Duodenal mucosa (tissue), 2 donors: ENCODE results near the gene CCDC102A.

ENCODE experiments used
- H3K27ac ChIP-seq: one replicate; pipeline ENCODE4 v1.7.0; 2013; ENCODE audit warnings: low read depth, low read length
- H3K27me3 ChIP-seq, 2 donors: one replicate each; pipeline ENCODE4 v1.7.0; 2013; ENCODE audit warnings: low read length in 2 of 2, control low read depth in 1 of 2; ENCODE audit not compliant: insufficient read depth in 2 of 2, control insufficient read depth in 1 of 2
- H3K36me3 ChIP-seq, 2 donors: one replicate each; pipeline ENCODE4 v1.7.0; 2013; ENCODE audit warnings: low read length in 2 of 2, control low read depth in 1 of 2; ENCODE audit not compliant: insufficient read depth in 2 of 2, control insufficient read depth in 1 of 2
- H3K4me1 ChIP-seq, 2 donors: one replicate each; pipeline ENCODE4 v1.7.0; 2013; ENCODE audit warnings: low read length in 2 of 2, control low read depth in 1 of 2; ENCODE audit not compliant: insufficient read depth in 2 of 2, control insufficient read depth in 1 of 2
- H3K4me3 ChIP-seq, 2 donors: one replicate each; pipeline ENCODE4 v1.7.0; 2013; ENCODE audit warnings: low read length in 2 of 2, low read depth in 1 of 2
- H3K9ac ChIP-seq, 2 donors: one replicate each; pipeline ENCODE4 v1.7.0; 2013; ENCODE audit warnings: low read length in 2 of 2, low read depth in 1 of 2
- H3K9me3 ChIP-seq, 2 donors: one replicate each; pipeline ENCODE4 v1.7.0; 2013; ENCODE audit warnings: low read length in 2 of 2, control low read depth in 1 of 2; ENCODE audit not compliant: control insufficient read depth in 1 of 2

The CCDC102A gene

DNA sequence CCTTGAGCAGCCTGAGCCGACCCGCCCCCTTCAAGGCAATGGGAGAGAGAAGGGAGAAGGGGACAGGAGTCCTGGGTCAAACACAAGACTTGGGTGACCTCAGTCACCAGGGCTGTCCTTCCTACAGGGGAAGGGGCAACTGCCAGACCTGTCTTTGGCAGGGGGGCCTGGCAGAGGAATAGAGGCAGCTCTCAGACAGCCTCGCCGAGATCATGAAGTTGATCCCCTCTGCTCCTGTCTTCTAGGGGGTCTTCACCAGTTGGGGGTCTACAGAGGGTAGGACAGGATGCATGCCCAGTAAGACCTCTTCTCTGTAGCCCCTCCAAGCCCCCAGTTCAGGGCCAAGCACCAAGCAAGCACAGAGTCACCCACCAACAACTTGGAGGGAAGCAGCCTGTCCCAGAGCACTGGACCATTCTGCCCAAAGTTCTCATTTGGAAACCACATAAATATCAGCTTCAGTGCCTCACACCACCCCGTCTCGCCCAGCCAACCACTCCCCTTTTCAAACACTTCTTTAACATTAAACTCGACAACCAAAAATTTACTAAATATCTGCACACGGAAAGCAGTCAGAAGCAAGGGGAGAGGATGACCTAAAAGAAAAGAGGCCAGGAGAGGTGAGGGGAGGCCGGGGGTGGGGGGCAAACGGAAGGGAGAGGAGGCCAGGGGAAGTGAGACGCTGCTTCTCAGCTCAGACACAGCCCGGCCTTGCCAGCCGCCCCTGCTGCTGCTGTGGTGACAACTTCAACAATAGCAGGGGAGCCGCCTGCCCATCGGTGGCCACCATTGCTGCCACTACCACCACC is 57.8 kb downstream of the CCDC102A start:
- Histone ChIP-seq H3K9ac (peak overlapping the region; percentile 36 to 54), H3K27ac (no peak overlapping the region), H3K4me1 (peaks cover 35 to 45% of the 10 kb centered on the region in 2 donors), H3K9me3 (no peaks in the 10 kb centered on the region), H3K4me3 (peak overlapping the region; percentile 73 to 74), H3K36me3 (peaks cover 17 to 28% of the 10 kb centered on the region in 2 donors), H3K27me3 (no peaks in the 10 kb centered on the region)

DNA sequence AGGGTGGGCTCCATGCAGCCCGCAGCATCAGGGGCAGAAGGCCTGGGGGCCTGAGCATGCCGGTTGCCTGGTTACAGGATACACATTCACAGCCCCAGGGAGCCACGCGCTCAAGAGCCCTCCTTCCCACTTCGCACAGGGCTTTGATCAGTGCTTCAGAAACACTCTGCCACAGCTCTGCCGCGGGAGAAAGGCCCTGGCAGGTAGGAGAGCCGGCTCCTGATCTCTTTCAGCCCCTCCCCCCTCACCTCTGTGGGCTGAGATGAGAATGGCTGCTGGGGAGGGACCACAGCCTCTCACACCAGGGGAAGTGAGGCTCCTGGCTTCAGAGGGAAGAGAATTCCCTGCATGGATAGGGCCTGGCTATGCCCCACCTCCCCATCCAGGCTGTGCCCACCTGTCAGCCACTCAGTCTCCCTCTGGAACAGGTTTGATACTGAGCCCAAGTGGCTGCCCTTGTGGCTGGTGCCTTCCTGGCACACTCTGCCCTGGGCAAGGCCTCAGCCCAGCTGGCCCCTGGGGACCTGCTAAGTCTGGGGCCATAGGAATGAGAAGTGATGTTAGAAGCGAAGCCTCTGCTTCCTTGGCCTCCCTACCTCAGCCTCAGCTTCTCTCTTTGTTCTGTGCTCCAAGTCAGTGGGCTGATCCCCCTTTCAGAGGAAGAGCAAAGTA is 58.7 kb downstream of the CCDC102A start:
- no peak overlapping the region for H3K27ac ChIP-seq

GRCh38 chr16:57476546-57477410 is 59.6 kb downstream of the CCDC102A start:
- Histone ChIP-seq H3K27me3 (no peaks in the 10 kb centered on the region), H3K9me3 (no peaks in the 10 kb centered on the region), H3K27ac (no peak overlapping the region), H3K4me1 (peaks cover 41 to 55% of the 10 kb centered on the region in 2 donors), H3K4me3 (no peak overlapping the region), H3K36me3 (peaks cover 23 to 46% of the 10 kb centered on the region in 2 donors), H3K9ac (no peak overlapping the region)

More for the DNA sequence above, 58.7 kb downstream of the CCDC102A start:
- Histone ChIP-seq H3K9me3 (no peaks in the 10 kb centered on the region), H3K4me3 (no peak overlapping the region), H3K27me3 (no peaks in the 10 kb centered on the region), H3K4me1 (peaks cover 34 to 46% of the 10 kb centered on the region in 2 donors), H3K36me3 (peaks cover 23 to 37% of the 10 kb centered on the region in 2 donors), H3K9ac (no peak overlapping the region)

DNA sequence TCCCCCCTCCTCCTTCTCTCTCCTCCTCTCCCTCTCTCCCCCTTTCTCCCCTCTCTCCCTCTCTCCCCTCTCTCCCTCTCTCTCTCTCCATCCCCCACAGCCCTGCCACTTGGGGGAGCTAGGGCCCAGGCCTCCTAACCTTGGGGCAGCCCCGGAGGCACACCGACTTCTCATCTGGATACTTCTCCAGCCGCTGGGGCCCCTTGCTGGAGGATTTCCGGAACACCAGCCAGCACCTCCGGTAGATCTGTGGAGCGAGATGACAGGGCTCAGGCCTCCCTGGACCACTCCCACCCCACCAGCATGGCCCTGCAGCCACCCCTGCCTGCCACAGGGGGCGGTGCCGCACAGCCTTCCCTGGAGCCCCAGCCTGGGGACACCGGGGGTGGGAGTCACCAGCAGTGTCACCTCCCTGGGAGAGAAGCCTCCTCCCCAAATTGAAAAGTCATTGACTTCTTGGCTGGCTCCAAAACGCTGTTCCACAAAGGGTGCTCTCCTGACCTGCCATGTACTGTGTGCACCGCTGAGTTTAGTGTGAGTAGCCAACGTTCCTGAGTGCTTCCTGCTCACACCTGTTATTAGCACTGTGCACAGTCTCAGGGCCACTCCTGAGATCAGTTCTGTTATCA is 60.5 kb downstream of the CCDC102A start:
- no peaks in the 10 kb centered on the region for H3K27me3 ChIP-seq
- H3K9me3 ChIP-seq, result no peaks in the 10 kb centered on the region
- no peak overlapping the region for H3K9ac ChIP-seq
- H3K27ac ChIP-seq, result no peak overlapping the region
- peak overlapping the region; percentile 7 to 26 for H3K4me3 ChIP-seq
- H3K36me3 ChIP-seq, result peaks cover 29 to 55% of the 10 kb centered on the region in 2 donors
- H3K4me1 ChIP-seq, result peaks cover 48 to 58% of the 10 kb centered on the region in 2 donors

DNA sequence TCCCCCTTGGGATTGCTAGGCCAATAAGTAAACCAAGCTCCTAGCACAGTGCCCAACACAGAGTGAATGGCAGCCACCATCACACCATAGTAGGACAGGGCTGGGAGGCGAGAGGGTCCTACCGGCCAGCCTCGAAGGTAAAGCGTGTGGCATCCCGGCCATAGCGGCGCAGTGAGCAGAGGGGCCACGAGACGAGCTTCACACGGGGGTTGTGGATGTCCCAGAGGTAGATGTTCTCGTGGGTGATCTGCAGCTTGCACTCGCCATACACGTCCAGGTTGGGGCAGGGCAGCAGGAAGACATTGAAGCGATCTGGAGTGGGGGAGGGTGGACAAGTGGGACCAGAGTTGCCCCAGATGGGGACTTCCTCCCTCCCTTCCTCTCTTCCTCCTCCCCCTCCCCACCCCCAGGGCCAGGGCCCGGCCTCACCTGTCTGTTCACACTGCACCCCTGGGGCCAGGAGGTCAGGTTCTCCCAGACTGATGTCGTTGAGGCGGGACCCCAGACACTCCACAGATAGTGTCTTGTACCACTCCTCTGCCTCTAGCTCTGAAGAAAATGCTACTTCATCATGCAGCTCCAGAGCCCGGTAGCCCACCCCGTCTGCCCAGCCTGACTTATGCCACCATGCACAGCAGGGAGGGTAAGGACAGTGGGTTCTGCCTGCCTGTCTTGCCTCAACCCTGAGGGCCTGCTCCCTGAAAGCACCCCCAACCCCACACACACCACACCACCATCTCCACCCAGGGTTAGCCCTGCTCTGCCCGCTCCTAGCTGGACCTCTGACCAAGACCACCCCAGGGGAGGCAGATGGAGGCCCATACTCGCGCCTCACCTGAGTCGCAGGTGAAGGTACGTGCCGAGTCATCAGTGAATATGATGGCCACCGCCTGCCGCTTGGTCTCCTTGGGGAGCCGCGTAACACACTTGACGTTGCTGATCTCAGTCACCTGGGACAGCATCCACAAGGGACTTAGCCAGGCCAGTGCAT is 61.4 kb downstream of the CCDC102A start:
- Histone ChIP-seq H3K27ac (no peak overlapping the region), H3K9me3 (no peaks in the 10 kb centered on the region), H3K4me3 (no peak overlapping the region), H3K4me1 (peaks cover 49 to 58% of the 10 kb centered on the region in 2 donors), H3K27me3 (no peaks in the 10 kb centered on the region), H3K36me3 (peaks cover 36 to 63% of the 10 kb centered on the region in 2 donors), H3K9ac (no peak overlapping the region)

DNA sequence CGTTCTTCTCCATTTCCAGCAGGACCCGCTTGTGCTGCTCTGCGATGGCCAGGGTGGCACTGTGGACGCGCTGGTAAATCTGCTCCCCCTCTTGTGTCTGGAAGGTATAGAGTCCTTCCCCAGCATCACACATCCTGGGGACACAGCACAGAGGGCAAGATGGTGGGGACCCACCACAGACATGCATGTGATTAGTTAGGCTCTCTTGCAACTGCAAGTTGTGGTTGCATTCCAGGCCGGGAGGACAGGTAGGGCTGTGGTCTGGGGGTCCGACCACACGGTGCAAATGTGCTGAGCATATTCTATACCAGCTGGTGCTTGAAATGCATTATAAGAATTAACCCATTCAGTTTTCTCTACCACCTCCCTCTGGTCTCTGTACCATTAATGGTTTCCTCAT is 62.5 kb downstream of the CCDC102A start:
- Histone ChIP-seq H3K9me3 (no peaks in the 10 kb centered on the region), H3K27me3 (no peaks in the 10 kb centered on the region), H3K27ac (no peak overlapping the region), H3K4me1 (peaks cover 45 to 51% of the 10 kb centered on the region in 2 donors), H3K9ac (no peak overlapping the region), H3K4me3 (no peak overlapping the region), H3K36me3 (peaks cover 47 to 74% of the 10 kb centered on the region in 2 donors)

DNA sequence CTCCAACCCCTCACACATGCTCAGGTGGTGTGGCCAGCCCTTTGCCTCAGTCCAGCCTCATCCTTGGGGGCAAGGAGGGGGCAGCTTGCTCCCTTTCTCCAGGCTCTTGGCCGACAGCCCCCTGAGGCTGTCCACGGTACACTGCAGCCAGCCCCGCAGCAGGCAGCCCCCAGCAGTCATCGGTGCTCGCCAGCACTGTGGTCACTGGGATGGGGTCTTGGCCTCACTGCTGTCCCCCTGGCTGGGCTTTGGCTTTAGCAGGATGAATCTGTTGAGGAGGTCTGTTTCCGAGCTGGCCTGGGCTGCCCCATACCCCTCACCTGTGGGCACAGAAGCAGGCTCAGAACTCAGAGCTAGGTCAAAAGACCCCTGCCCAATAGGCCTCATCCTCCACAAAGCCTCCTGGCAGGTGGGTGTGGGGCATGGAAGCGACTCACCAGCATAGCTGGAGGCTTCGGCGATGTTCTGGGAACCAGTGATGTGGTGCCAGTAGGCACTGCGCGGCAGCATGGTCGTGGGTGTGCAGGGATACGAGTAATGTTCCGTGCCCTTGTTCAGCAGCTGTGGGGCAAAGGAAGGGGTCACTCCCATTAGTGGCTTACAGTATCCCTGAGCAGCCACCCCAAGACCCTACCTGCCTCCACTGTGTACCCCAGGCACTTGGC is 63.1 kb downstream of the CCDC102A start:
- Histone ChIP-seq H3K4me3 (no peak overlapping the region), H3K4me1 (peaks cover 40 to 45% of the 10 kb centered on the region in 2 donors), H3K36me3 (peaks cover 47 to 79% of the 10 kb centered on the region in 2 donors), H3K27ac (no peak overlapping the region), H3K9me3 (no peaks in the 10 kb centered on the region), H3K27me3 (no peaks in the 10 kb centered on the region), H3K9ac (no peak overlapping the region)

DNA sequence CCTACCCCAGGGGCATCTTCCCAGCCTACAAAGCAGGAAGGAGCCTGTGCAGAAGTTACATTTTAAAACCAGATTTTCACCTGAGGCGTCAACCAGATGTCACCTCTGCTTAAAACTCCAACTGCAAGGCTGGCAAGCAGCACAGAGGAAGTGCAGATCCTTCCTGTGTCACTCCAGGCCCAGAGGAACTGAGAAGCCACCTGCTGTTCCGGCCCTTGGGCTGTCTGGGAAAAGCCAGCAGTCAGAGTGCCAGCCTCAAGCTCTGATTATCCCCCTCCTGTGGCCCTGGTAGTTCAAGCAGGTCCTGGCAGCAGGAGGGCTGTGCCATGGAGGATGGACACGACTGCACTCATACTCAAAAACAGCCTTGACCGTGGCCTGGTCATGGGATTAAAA is 63.7 kb downstream of the CCDC102A start:
- no peak overlapping the region for H3K9ac ChIP-seq
- H3K9me3 ChIP-seq, result no peaks in the 10 kb centered on the region
- no peak overlapping the region for H3K27ac ChIP-seq
- H3K4me3 ChIP-seq, result no peak overlapping the region
- no peaks in the 10 kb centered on the region for H3K27me3 ChIP-seq
- H3K4me1 ChIP-seq, result peaks cover 34 to 40% of the 10 kb centered on the region in 2 donors
- H3K36me3 ChIP-seq, result peaks cover 47 to 81% of the 10 kb centered on the region in 2 donors
